Aortic smooth muscle cell (primary cell): Measurements from ENCODE around the gene SAYSD1. TPM values are rescaled to one million over a fixed set of nuclear protein-coding genes. Genes with fewer than 3 reads are reported as not detected.

Source experiments
- total RNA-seq: library from RNA; depleted of rRNA; stranded (reverse); fragments of >200 nt; gene quantifications from 2 replicates; pipeline ENCODE4 v1.2.3, GENCODE V29; 2014

SAYSD1 gene, protein sequence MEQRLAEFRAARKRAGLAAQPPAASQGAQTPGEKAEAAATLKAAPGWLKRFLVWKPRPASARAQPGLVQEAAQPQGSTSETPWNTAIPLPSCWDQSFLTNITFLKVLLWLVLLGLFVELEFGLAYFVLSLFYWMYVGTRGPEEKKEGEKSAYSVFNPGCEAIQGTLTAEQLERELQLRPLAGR
- 11.1 and 12.4 TPM in 2 replicates for total RNA-seq

DNA sequence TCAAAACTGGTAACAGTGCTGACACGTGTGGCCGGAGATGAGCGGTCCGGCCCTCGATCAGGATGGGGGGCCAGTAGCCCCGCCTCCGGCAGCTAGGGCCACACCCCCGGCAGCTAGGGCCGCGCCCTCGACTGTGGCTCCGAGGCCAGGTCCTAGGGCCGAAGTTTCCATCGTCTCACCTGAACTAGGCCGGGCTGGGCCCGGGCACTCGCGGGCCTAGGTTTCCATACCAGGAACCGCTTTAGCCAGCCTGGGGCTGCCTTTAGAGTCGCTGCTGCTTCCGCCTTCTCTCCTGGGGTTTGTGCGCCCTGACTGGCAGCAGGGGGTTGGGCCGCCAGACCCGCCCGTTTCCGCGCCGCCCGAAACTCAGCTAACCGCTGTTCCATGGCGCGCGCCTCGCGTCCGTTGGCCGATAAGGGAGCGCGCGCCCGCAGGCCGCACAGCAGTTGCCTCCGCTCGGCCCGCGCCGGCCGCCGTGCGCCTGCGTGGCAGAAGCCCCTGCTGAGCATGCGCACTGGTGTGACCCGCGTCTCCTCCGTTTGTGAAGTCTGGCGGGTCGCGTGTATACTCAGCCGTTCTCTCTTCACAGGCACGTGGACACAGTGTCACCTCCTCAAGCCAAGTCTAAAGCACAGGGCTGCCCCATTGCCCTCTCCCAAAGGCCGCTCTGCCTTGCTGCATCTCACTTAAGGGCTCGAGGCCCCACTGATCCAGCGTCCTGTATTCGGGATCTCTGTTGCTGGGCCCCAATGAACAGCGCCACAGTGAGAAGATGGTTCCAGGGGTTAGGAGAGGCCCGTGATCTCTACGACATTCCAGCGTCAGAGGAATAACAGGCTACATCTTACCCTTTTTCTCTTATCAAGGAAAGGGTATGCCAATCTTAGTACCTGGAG is at the start of gene SAYSD1:
Gene SAYSD1 (minus strand): TSS at position 483 of the 896 bp plus-strand sequence. CDS start 97 bp downstream, at position 386.

Other genes with a start within 250 kb of the SAYSD1 start
- gene GLP1R, start 66.4 kb downstream of the SAYSD1 start, total RNA-seq = not detected in 2 replicates
- gene KCNK5, start 114.3 kb upstream of the SAYSD1 start, total RNA-seq = under 0.01 and 0.06 TPM in 2 replicates
- not detected in 2 replicates for gene KCNK17, start 199.2 kb upstream of the SAYSD1 start, total RNA-seq
- gene KCNK16, start 207.5 kb upstream of the SAYSD1 start, total RNA-seq = not detected in 2 replicates